Activated gamma-delta T cell treated with anti-CD3 and anti-CD28 coated beads, Interleukin-2, amount 50 U/mL, for 16 hours (primary cell): Measurements from ENCODE around the gene TOMM7.

Source experiments
- DNase-seq: peaks from one replicate; pipeline ENCODE4 v3.0.0-alpha.2; 2020; ENCODE audit warnings: low read depth

Gene TOMM7

GRCh38 chr7:22822486-22823141 lies at the start of gene TOMM7:
Gene TOMM7 (minus strand): TSS chr7:22822849. CDS start chr7:22822779, 70 bp downstream.
- peak; percentile 79 for DNase-seq

- no peak for DNase-seq
Measured at GRCh38 chr7:22872096-22872807, 49.6 kb upstream of the TOMM7 start.

GRCh38 chr7:22871661-22872060 lies 49.0 kb upstream of the TOMM7 start:
- DNase-seq, result no peak

GRCh38 chr7:22868509-22868908 lies 45.9 kb upstream of the TOMM7 start:
- no peak for DNase-seq

- DNase-seq, result no peak
Measured at GRCh38 chr7:22867589-22867988, 44.9 kb upstream of the TOMM7 start.

GRCh38 chr7:22867003-22867402 lies 44.4 kb upstream of the TOMM7 start:
- no peak for DNase-seq

- DNase-seq, result no peak
Measured at GRCh38 chr7:22865602-22865960, 42.9 kb upstream of the TOMM7 start.

GRCh38 chr7:22864855-22865601 lies 42.4 kb upstream of the TOMM7 start:
- DNase-seq, result no peak

- DNase-seq, result no peak
Measured at GRCh38 chr7:22864301-22864700, 41.7 kb upstream of the TOMM7 start.

- DNase-seq, result no peak
Measured at GRCh38 chr7:22863156-22863899, 40.7 kb upstream of the TOMM7 start.

- DNase-seq, result no peak
Measured at GRCh38 chr7:22861576-22861975, 38.9 kb upstream of the TOMM7 start.

GRCh38 chr7:22860784-22861482 lies 38.3 kb upstream of the TOMM7 start:
- no peak for DNase-seq

- DNase-seq, result no peak
Measured at GRCh38 chr7:22860337-22860736, 37.7 kb upstream of the TOMM7 start.

- DNase-seq, result no peak
Measured at GRCh38 chr7:22859641-22860290, 37.1 kb upstream of the TOMM7 start.

- DNase-seq, result no peak
Measured at GRCh38 chr7:22858640-22859561, 36.3 kb upstream of the TOMM7 start.

GRCh38 chr7:22858274-22858639 lies 35.6 kb upstream of the TOMM7 start:
- no peak for DNase-seq

GRCh38 chr7:22856416-22856815 lies 33.8 kb upstream of the TOMM7 start:
- no peak for DNase-seq

- DNase-seq, result no peak
Measured at GRCh38 chr7:22855049-22855392, 32.4 kb upstream of the TOMM7 start.

GRCh38 chr7:22854158-22855048 lies 31.8 kb upstream of the TOMM7 start:
- peak; percentile 73 for DNase-seq
